ENCODE measurements around the gene BIN1.
A peak's percentile ranks its signal among the peaks of the same experiment; 100 is the strongest.

The BIN1 gene

DNA sequence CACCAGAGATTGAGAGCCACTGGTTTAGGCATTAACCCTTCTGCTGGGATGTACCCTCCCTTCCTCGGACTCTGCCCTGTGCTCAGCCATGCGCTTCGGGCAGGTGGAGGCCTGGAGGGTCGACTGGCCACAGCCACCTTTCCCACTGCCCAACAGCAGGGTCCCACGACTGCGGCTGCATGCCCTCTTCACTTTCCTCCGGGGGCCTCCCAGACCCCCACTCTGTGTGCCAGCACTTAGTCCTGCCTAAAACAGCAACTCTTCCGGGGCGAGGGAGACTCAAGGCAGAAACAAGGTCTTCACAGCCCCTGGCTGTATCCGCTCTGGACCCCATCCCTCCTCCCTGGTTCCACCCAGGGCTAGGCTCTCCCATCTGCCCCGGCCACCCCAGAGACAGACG, 31.3 kb upstream of the BIN1 start:
- no peak overlapping the region for H2BK12ac ChIP-seq (ENCODE audit: low read length in 2 of 2)
- H3K79me1 ChIP-seq (replicated peaks; ENCODE audit: low read length, poor library complexity, severe bottlenecking), result no peaks in the 10 kb centered on the region
- H3K4me2 ChIP-seq (ENCODE audit: low read length, poor library complexity, severe bottlenecking), result no peak overlapping the region
- H3K4me3 ChIP-seq (ENCODE audit: insufficient read depth in 1 of 2, low read depth in 1 of 2, low read length in 2 of 2), result no peak overlapping the region
- no peaks in the 10 kb centered on the region for H3K27me3 ChIP-seq (ENCODE audit: control insufficient read depth in 1 of 2, insufficient read depth in 1 of 2, low read length in 2 of 2)
- H3K23ac ChIP-seq (ENCODE audit: low read length in 2 of 2), result no peak overlapping the region
- H3K4me1 ChIP-seq (ENCODE audit: control insufficient read depth, insufficient read depth, low read depth, low read length), result peaks cover 2% of the 10 kb centered on the region
- H3K36me3 ChIP-seq (ENCODE audit: control insufficient read depth in 1 of 2, insufficient read depth in 2 of 2, low read depth in 1 of 2, low read length in 2 of 2), result no peaks in the 10 kb centered on the region
- no peak overlapping the region for H3K4ac ChIP-seq (ENCODE audit: low read depth in 1 of 2, low read length in 2 of 2)
- H2BK5ac ChIP-seq (ENCODE audit: low read depth, low read length, poor library complexity, severe bottlenecking), result no peak overlapping the region
- no peak overlapping the region for H3K14ac ChIP-seq (ENCODE audit: low read length in 2 of 2)
- no peak overlapping the region for H2BK15ac ChIP-seq (ENCODE audit: low read depth, poor library complexity, severe bottlenecking)
- whole genome bisulfite sequencing, result 94% methylated on average over 12 of the region's 12 CpGs
- H4K91ac ChIP-seq (ENCODE audit: low read length), result no peak overlapping the region
- no peak overlapping the region for H2BK120ac ChIP-seq (ENCODE audit: low read depth, low read length)
- DNase-seq, result no peak
- H2AFZ ChIP-seq (ENCODE audit: low read depth, low read length), result no peak overlapping the region
- H4K8ac ChIP-seq (ENCODE audit: low read length), result no peak overlapping the region
- no peak overlapping the region for H3K9ac ChIP-seq (ENCODE audit: low read length)
- no peak overlapping the region for H3K27ac ChIP-seq (ENCODE audit: low read length, poor library complexity, severe bottlenecking)
- H3K9me3 ChIP-seq (ENCODE audit: control insufficient read depth, low read length), result peaks cover 3% of the 10 kb centered on the region
- H3K18ac ChIP-seq (ENCODE audit: low read depth in 1 of 2, low read length in 2 of 2), result no peak overlapping the region
- H2AK5ac ChIP-seq (ENCODE audit: low read length, severe bottlenecking), result no peak overlapping the region

DNA sequence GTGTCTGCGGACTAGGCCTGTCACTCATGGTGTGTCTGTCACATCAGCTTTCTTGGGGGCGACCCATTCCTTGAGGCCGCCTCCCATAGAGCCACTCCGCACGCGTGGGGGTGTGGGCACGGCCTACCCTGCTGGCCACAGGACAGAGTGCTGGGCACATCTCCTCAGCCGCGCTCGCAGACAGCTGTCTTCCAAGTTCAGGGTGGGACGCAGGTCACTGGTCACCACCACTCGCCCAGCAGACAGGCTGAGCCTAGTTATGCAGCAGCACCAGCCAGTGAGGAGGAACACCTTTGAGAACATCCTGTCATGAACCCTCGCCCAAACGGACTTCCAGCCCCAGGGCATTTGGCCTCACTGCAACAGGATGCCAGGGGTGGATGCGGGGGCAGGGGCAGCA, 30.8 kb upstream of the BIN1 start:
- Histone ChIP-seq H3K14ac (ENCODE audit: low read length in 2 of 2) (no peak overlapping the region), H2BK15ac (ENCODE audit: low read depth, poor library complexity, severe bottlenecking) (no peak overlapping the region), H4K91ac (ENCODE audit: low read length) (no peak overlapping the region), H2BK12ac (ENCODE audit: low read length in 2 of 2) (no peak overlapping the region), H3K79me1 (replicated peaks; ENCODE audit: low read length, poor library complexity, severe bottlenecking) (no peaks in the 10 kb centered on the region), H3K4me1 (ENCODE audit: control insufficient read depth, insufficient read depth, low read depth, low read length) (no peaks in the 10 kb centered on the region), H3K27ac (ENCODE audit: low read length, poor library complexity, severe bottlenecking) (no peak overlapping the region), H3K36me3 (ENCODE audit: control insufficient read depth in 1 of 2, insufficient read depth in 2 of 2, low read depth in 1 of 2, low read length in 2 of 2) (no peaks in the 10 kb centered on the region), H3K27me3 (ENCODE audit: control insufficient read depth in 1 of 2, insufficient read depth in 1 of 2, low read length in 2 of 2) (no peaks in the 10 kb centered on the region), H2BK120ac (ENCODE audit: low read depth, low read length) (no peak overlapping the region), H2AFZ (ENCODE audit: low read depth, low read length) (no peak overlapping the region), H3K4me2 (ENCODE audit: low read length, poor library complexity, severe bottlenecking) (no peak overlapping the region), H3K9ac (ENCODE audit: low read length) (no peak overlapping the region), H3K18ac (ENCODE audit: low read depth in 1 of 2, low read length in 2 of 2) (no peak overlapping the region), H2AK5ac (ENCODE audit: low read length, severe bottlenecking) (no peak overlapping the region), H4K8ac (ENCODE audit: low read length) (no peak overlapping the region), H3K4me3 (ENCODE audit: insufficient read depth in 1 of 2, low read depth in 1 of 2, low read length in 2 of 2) (no peak overlapping the region), H3K4ac (ENCODE audit: low read depth in 1 of 2, low read length in 2 of 2) (no peak overlapping the region), H2BK5ac (ENCODE audit: low read depth, low read length, poor library complexity, severe bottlenecking) (no peak overlapping the region), H3K9me3 (ENCODE audit: control insufficient read depth, low read length) (peaks cover 3% of the 10 kb centered on the region), H3K23ac (ENCODE audit: low read length in 2 of 2) (no peak overlapping the region)
- DNase-seq, result no peak
- 89% methylated on average over 15 of the region's 15 CpGs for WGBS

DNA sequence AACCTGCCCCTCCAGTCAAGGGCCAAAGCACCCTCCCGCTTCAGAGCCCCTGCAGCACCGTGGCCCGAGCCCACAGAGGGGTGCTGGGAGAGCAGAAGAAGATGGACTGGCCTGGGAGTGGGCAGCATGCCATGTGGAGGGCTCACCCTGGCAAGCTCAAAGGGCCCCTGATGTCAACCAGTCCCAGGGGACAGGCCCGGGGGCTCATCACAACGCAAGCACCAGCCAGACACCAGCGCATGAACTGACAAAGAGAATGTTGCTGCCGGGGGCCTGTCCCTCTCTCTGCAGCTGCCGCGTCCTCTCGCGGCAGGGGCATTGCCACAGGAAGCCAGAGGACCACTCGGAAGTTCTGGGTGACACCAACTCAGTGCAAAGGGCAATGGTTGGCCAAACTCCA, 30.3 kb upstream of the BIN1 start:
- Histone ChIP-seq H3K27ac (ENCODE audit: low read length, poor library complexity, severe bottlenecking) (no peak overlapping the region), H3K14ac (ENCODE audit: low read length in 2 of 2) (no peak overlapping the region)
- 93% methylated on average over 12 of the region's 12 CpGs for WGBS

DNA sequence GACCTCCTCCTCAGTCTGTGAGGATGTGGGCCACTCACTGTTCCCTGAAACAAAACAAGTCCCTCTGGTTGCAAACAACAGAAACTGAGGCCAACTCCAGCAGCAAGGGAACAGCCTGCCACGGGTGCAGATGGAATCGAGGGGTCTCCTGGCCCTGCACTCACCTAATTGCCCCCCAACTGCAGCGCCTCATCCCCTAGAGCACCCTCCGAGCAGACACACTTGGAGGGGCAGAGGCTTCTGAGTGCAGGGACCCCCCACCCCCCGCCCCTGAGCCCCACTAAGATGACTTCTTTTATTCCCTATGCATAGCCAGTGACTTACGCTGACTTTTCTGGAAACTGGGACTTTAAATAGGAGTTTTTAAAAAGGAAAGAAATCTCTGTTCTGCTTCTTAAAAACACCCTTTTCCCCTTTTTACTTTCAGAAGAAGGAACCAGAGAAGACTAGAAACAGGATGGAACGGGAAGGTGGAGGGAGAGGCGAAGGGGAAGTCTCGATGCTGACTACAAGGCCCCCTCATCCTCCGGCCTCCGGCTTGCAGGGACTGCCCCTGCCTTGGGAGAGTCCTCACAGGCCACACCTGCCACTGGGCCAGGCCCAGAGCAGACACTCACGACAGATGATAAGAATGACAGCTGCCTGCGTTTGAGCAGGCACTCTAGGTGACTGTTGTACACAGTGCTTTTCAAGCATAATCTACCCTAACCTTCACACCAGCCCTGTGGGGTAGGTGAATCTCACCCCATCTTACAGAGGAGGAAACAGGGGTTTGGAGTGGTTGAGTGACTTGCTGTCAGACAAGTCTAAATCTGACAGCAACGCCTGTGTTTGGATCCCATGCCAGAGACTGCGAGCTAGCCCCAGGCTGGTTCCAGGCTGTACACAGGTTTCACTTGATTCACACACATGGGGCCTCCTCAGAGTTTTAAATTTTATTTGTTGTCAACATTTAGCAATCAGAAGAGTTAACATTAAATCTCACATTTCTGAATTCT, 28.2 kb upstream of the BIN1 start:
- H3K27ac ChIP-seq (ENCODE audit: low read length, poor library complexity, severe bottlenecking), result no peak overlapping the region
- H4K8ac ChIP-seq (ENCODE audit: low read length), result no peak overlapping the region
- no peak overlapping the region for H4K91ac ChIP-seq (ENCODE audit: low read length)
- H3K18ac ChIP-seq (ENCODE audit: low read depth in 1 of 2, low read length in 2 of 2), result no peak overlapping the region
- no peak overlapping the region for H3K4me3 ChIP-seq (ENCODE audit: insufficient read depth in 1 of 2, low read depth in 1 of 2, low read length in 2 of 2)
- no peaks in the 10 kb centered on the region for H3K27me3 ChIP-seq (ENCODE audit: control insufficient read depth in 1 of 2, insufficient read depth in 1 of 2, low read length in 2 of 2)
- peaks cover 3% of the 10 kb centered on the region for H3K9me3 ChIP-seq (ENCODE audit: control insufficient read depth, low read length)
- H2AK5ac ChIP-seq (ENCODE audit: low read length, severe bottlenecking), result no peak overlapping the region
- H3K23ac ChIP-seq (ENCODE audit: low read length in 2 of 2), result peak overlapping the region in 1 of 2 experiments; percentile 25
- H3K4ac ChIP-seq (ENCODE audit: low read depth in 1 of 2, low read length in 2 of 2), result no peak overlapping the region
- H3K79me1 ChIP-seq (replicated peaks; ENCODE audit: low read length, poor library complexity, severe bottlenecking), result no peaks in the 10 kb centered on the region
- DNase-seq, result no peak
- H3K4me2 ChIP-seq (ENCODE audit: low read length, poor library complexity, severe bottlenecking), result no peak overlapping the region
- H2BK12ac ChIP-seq (ENCODE audit: low read length in 2 of 2), result no peak overlapping the region
- no peak overlapping the region for H2BK5ac ChIP-seq (ENCODE audit: low read depth, low read length, poor library complexity, severe bottlenecking)
- no peak overlapping the region for H2BK15ac ChIP-seq (ENCODE audit: low read depth, poor library complexity, severe bottlenecking)
- no peaks in the 10 kb centered on the region for H3K36me3 ChIP-seq (ENCODE audit: control insufficient read depth in 1 of 2, insufficient read depth in 2 of 2, low read depth in 1 of 2, low read length in 2 of 2)
- H3K9ac ChIP-seq (ENCODE audit: low read length), result no peak overlapping the region
- no peak overlapping the region for H2AFZ ChIP-seq (ENCODE audit: low read depth, low read length)
- no peaks in the 10 kb centered on the region for H3K4me1 ChIP-seq (ENCODE audit: control insufficient read depth, insufficient read depth, low read depth, low read length)
- no peak overlapping the region for H2BK120ac ChIP-seq (ENCODE audit: low read depth, low read length)
- 88% methylated on average over 11 of the region's 15 CpGs for WGBS
- no peak overlapping the region for H3K14ac ChIP-seq (ENCODE audit: low read length in 2 of 2)

More for the DNA sequence above, 30.3 kb upstream of the BIN1 start:
- H3K4me2 ChIP-seq (ENCODE audit: low read length, poor library complexity, severe bottlenecking), result no peak overlapping the region
- no peak overlapping the region for H2BK15ac ChIP-seq (ENCODE audit: low read depth, poor library complexity, severe bottlenecking)
- H3K23ac ChIP-seq (ENCODE audit: low read length in 2 of 2), result no peak overlapping the region
- no peak overlapping the region for H4K8ac ChIP-seq (ENCODE audit: low read length)
- H3K18ac ChIP-seq (ENCODE audit: low read depth in 1 of 2, low read length in 2 of 2), result no peak overlapping the region
- H3K4me1 ChIP-seq (ENCODE audit: control insufficient read depth, insufficient read depth, low read depth, low read length), result no peaks in the 10 kb centered on the region
- no peak overlapping the region for H2AK5ac ChIP-seq (ENCODE audit: low read length, severe bottlenecking)
- H2AFZ ChIP-seq (ENCODE audit: low read depth, low read length), result no peak overlapping the region
- no peaks in the 10 kb centered on the region for H3K27me3 ChIP-seq (ENCODE audit: control insufficient read depth in 1 of 2, insufficient read depth in 1 of 2, low read length in 2 of 2)
- no peak overlapping the region for H2BK12ac ChIP-seq (ENCODE audit: low read length in 2 of 2)
- no peaks in the 10 kb centered on the region for H3K79me1 ChIP-seq (replicated peaks; ENCODE audit: low read length, poor library complexity, severe bottlenecking)
- no peak overlapping the region for H3K4ac ChIP-seq (ENCODE audit: low read depth in 1 of 2, low read length in 2 of 2)
- DNase-seq, result no peak
- H3K4me3 ChIP-seq (ENCODE audit: insufficient read depth in 1 of 2, low read depth in 1 of 2, low read length in 2 of 2), result no peak overlapping the region
- no peak overlapping the region for H4K91ac ChIP-seq (ENCODE audit: low read length)
- H3K9me3 ChIP-seq (ENCODE audit: control insufficient read depth, low read length), result peaks cover 3% of the 10 kb centered on the region
- no peak overlapping the region for H2BK120ac ChIP-seq (ENCODE audit: low read depth, low read length)
- H3K9ac ChIP-seq (ENCODE audit: low read length), result no peak overlapping the region
- no peaks in the 10 kb centered on the region for H3K36me3 ChIP-seq (ENCODE audit: control insufficient read depth in 1 of 2, insufficient read depth in 2 of 2, low read depth in 1 of 2, low read length in 2 of 2)
- no peak overlapping the region for H2BK5ac ChIP-seq (ENCODE audit: low read depth, low read length, poor library complexity, severe bottlenecking)

Data from mesenchymal stem cell (in vitro differentiated cells and primary cell).